D341Med (cell line): Measurements from ENCODE around the gene ENKD1.

Experiments
- DNase-seq: peaks from one replicate; pipeline ENCODE4 v3.0.0; 2012; ENCODE audit warnings: low spot score

The ENKD1 gene

DNA sequence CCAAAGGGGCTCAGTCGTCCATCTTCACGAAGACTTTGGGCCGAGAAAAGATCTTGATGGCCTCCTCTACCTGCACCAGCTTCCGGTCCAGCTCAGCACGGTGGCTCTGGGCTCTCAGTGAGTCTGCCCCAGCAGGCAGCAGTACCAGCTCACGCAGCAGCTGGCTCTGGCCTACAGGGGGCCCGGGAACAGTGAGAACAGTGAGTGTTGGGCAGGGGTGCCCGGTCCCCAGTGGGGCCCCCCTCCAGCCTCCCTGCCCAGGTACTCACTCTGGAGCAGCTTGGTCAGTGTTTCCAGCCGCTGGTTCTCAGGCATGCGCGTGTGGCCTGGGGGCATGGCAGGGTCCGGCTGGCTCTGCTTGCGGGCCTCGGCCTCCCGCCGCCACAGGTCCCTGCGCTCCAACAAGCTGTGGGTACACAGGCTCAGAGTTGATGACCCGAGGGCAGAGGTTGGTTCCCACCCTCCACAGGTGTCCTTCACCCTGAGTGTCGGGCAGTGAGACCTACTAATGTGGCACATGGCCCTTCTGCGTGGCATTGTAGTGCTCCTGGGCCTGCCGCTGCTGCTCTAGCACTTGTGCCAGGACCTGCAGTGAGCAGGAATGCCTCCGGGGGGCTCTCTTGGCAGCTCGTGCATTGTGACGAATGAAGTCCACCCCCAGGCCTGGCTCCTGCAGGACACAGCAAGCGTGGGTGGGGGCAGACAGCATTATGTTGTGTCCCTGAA, 3.2 kb downstream of the ENKD1 start:
- DNase-seq: no peak

DNA sequence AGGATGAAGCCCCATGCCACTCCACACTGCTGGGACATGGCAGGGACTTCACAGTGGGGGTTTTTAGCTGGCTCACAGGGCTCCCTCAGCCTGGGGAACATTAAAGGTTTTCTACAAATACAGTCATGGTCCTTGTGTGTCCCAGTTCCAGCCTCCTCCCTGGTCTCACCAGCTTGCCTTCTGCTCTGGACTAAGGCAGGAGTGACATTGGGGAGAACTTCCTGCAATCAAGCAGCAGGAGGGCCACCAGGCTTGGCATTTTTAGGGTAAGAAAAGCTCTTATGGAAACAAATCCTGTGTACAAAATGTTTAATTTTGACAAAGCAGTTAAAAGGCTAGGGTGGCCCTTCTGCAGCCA, 3.9 kb downstream of the ENKD1 start:
- DNase-seq: no peak

DNA sequence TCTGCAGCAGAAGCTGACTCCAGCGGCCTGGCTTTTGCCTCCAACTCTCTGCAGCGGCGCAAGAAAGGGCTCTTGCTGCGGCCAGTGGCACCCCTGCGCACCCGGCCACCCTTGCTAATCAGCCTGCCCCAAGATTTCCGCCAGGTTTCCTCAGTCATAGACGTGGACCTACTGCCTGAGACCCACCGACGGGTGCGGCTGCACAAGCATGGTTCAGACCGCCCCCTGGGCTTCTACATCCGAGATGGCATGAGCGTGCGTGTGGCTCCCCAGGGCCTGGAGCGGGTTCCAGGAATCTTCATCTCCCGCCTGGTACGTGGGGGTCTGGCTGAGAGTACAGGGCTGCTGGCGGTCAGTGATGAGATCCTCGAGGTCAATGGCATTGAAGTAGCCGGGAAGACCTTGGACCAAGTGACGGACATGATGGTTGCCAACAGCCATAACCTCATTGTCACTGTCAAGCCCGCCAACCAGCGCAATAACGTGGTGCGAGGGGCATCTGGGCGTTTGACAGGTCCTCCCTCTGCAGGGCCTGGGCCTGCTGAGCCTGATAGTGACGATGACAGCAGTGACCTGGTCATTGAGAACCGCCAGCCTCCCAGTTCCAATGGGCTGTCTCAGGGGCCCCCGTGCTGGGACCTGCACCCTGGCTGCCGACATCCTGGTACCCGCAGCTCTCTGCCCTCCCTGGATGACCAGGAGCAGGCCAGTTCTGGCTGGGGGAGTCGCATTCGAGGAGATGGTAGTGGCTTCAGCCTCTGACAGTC, 4.5 kb downstream of the ENKD1 start:
- no peak for DNase-seq

DNA sequence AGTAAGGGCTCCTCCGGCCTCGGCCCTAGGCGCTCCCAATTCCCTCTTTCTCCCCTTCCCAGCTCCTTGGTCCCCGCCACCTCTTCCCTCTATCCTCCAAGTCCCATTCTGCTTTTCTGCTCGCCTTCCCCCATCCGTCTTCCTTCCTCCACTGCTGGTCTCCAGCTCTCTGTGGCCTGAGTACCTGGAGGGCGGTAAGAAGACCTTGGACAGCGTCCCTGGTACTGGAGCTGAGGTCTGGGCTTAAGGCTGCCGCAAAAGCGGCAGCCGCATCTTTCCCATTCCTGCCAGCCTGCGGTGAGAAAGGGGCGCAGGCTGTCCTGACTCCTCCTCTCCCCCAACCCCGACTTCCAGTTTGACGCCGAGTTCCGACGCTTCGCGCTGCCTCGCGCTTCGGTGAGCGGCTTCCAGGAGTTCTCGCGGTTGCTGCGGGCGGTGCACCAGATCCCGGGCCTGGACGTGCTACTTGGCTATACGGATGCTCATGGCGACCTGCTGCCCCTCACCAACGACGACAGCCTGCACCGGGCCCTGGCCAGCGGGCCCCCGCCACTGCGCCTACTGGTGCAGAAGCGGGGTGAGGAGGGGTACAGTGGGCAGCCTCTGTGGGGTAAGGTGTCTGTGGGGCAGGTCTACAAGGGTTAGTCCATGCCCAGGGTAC, 5.3 kb downstream of the ENKD1 start:
- no peak for DNase-seq

DNA sequence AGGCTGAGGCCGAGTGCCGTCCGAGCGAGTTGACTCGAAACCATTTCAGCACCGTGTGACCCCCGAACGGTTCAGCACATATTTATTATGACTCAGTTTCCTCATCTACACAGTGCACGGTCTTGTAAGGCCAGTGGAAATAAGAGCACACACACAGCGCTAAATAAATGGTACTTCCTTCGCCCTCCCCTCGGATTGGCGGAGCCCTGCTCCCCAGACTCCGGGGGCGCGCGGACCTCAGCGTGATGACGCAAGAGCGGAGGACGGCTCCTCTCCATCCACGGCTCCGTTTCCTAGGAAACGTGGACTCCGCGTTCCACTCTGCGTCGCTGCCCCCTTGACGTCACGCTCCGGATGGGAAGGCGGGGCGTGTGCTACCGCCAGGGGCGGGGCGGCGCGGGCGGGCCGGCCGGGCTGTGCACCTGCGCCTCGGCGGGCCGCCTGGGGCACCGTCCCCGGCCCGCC, 6.0 kb downstream of the ENKD1 start, which contains the start of gene PARD6A:
PARD6A (plus strand) TSS at position 397 of the 465 bp plus-strand sequence. CDS start 79 bp downstream, outside the sequence.
- peak; percentile 95 for DNase-seq

DNA sequence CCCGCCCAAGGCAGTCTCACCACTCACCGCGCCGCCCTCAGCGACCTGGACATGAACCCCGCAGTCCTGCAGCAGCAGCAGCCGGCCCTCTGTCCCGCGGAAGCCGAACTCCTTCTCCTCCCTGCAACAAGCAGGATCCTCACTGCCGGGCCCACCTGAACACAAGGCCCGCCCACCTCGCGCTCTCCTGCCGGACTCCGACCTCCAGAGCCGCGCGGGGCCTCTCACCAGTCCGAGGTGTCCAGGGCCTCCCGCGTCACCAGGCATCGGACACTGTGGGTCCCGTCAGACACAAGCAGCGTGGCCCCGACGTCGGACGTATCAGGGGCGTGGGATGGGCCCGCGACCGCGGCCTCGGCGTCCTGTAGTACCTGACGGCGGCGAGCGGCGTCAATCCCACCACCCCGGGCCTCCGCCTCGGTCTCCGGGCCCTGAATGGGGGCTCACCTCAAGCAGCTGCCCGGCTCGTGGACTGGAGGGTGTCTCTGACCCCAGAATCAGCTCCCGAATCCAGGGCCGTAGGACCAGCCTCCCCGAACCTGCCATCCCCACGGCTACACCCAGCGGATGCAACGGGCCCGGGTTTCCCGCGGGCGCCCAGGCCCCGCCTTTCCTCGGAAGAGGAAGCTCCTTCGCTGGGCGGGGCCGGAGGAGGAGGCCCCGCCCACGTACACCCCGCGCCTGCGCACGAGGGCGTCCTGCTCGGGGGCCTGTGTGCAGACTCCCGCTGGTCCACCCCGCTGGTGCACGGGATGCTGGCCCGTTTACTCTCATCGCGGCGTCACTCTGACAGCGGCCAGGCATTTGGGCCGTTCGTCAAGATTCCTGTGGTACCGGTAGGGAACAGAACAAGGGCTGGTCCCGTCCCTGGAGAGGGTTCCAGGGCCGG, 6.6 kb downstream of the ENKD1 start, which contains the start of gene ACD:
ACD (minus strand) TSS at position 586 of the 889 bp plus-strand sequence; CDS start at position 546, 40 bp downstream.
- DNase-seq: peak; percentile 95

DNA sequence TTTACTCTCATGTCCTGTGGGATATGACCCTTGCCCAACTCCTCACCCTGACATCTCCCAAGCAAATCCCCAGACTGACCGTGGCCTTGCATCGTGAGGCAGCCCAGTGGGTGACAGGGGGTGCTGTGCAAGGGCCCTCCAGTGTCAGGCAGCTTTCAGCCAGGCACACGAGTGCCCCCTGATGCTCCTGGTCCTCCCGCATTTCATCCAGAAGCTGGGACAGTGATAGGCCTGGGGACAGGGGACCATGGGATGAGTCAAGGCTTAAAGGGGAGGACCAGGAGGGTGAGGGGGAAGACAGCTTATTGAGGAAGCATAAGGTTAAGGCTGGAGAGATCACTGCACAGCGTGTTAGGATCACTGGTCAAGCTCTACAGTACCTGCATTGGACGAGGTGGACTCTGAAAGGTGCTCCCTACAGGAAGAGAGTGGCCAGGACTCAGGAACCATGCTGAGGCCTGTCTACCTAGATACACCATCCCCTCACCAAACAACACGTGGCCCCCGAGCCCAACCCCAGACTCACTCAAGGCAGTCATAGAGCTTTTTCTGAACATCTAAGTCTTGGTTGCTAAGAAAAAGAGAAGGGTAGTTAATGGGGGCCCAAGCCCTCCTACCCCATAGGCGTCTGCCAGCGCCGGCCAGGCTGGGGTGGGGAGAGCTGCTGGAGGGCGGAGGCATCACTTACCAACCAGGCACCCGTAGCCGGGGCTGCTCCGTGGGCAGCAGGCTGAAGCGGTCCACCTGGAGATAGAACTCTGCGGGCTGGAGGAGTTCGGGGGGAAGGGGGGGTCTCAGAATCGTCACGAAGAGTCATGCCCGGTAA, 7.5 kb downstream of the ENKD1 start:
- no peak for DNase-seq

DNA sequence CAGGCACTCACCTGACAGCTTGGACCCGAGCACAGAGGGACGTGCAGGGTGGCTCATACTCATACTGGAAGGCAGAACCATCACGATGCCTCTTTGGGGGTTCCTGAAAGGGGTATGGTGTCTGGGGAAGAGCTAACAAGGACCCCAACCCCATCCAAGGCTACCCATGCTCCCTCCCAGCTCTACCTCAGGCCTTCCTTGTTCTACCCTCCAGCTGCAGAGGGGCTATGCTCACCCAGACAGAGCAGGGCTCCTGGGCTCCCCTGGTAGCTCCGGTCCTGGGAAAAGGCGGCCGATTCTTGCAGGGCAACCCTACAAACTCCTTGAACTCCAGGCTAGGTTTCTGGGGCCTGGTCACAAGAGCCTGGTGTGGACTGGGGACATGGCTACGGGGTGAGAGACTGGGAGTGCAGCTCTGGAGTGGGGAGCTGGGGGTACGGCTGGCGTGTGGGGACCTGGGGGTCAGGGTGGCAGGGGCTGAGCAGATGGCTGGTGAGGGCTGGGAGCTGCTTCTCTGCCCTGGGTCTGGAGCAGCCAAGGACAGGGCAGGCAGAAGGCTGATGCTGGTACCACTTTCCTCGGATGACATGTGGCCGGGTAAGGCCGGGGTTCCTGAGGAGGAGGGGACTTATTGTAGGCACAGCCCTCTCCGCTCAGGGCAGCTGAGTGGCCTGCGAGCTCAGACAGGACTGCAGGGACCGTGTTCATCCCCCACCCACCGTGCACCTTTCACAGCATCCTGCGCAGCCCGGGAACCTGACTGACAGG, 8.6 kb downstream of the ENKD1 start:
- no peak for DNase-seq

DNA sequence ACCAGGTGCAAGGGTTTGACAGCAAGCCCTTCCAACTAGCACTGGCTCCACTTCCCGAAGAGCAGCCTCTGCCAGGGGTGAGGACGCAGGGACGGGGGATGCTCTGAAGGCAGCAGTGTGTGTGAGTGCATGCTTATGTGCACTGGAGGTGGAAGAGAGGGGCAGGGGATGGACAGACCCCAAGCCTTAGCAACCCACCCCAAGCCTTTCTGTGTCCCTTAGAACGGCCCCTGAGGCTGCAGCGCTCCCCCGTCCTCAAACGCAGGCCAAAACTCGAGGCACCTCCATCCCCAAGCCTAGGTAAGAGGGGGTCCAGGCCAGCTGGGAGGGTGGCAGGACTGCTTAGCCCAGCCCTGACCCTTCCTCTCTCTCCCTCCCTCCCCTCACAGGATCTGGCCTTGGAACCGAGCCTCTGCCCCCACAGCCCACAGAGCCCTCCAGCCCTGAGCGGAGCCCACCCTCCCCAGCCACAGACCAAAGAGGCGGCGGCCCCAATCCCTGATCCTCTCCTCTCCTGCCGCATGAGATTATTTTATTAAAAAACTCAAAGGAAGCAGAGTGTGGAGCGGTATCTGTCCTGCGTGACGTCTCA, 9.4 kb downstream of the ENKD1 start:
- no peak for DNase-seq

DNA sequence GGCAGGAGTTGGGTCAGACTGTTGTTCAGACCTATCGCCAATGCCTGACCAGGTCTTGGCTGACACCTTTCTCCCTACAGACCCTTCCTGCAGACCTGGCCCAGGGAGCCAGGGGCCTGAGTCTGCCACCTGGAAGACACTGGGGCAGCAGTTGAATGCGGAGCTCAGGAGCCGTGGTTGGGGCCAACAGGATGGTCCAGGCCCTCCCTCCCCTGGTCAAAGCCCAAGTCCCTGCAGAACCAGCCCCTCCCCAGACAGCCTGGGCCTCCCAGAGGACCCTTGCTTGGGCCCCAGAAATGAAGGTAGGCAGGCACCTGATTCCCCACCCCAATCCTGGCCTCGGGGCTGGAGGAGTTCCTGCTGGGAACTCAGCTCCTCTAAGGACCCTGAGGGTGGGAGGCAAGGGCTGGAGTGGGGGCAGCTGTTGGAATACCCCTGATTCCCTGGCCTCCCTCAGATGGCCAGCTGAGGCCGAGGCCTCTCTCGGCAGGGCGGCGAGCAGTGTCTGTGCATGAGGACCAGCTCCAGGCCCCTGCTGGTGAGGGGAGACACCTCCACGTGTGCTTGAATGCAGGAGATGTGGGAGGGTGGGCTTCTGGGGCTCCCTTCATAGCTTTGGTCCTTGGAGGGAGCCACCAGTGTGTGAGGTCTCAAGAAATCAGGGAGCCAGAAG, 10.1 kb downstream of the ENKD1 start:
- no peak for DNase-seq

DNA sequence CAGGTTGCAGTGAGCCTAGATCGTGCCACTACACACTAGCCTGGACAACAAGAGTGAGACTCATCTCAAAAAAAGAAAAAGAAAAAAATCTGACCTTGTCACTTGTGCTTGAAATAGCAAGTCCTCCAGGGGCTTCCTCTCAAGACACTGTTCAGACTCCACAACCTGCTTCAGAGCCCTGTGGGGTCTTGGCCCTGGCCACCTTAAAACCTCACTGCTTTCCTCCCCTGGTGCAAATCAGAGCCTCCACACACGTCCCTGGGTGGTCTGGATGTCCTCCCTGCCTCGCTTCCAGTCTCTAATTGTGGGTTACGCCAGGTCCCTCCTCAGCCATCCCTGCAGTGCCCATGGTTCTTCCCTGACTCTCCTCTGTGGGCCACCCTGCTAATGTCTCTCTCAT, 11.2 kb downstream of the ENKD1 start:
- no peak for DNase-seq

DNA sequence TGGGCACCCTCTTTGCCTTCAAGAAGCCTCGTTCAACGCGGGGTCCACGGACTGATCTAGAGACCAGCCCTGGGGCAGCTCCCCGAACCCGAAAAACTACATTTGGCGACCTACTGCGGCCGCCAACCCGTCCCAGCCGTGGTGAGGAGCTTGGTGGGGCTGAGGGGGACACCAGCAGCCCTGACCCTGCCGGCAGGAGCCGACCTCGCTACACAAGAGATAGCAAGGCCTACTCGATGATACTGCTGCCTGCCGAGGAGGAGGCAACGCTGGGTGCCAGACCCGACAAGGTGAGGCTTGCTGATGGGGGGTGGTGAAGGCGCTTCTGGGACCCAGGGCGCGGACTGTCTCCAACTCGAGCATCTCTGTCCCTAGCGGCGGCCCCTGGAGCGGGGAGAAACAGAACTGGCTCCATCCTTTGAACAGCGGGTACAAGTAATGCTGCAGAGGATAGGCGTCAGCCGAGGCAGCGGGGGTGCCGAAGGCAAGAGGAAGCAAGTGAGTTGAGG, 12.1 kb downstream of the ENKD1 start:
- no peak for DNase-seq

DNA sequence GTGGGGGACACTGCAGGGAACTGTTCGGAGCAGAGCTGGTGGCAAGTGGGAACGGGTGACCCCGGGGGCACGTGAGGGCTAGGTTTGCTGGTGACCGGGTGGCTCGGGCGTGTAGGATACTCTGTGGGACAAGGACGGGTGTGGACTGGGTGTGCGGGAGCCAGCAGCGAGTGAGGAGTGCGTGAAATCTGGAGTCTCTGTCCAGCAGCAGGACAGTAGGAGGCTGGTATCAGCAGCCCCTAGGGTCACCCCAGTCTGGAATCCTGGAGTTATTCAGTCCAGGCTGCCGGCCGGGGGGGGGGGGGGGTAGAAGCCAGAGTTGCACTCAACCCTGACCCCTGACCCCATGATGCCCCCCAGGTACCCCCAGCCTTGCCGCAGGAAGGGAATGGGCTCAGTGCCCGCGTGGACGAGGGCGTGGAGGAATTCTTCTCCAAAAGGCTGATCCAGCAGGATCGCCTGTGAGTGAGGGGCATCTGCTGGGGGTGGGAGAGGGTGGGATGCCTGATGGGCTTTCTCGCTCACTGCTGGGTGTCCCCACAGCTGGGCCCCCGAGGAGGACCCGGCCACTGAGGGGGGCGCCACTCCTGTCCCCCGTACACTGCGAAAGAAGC, 12.7 kb downstream of the ENKD1 start:
- no peak for DNase-seq

DNA sequence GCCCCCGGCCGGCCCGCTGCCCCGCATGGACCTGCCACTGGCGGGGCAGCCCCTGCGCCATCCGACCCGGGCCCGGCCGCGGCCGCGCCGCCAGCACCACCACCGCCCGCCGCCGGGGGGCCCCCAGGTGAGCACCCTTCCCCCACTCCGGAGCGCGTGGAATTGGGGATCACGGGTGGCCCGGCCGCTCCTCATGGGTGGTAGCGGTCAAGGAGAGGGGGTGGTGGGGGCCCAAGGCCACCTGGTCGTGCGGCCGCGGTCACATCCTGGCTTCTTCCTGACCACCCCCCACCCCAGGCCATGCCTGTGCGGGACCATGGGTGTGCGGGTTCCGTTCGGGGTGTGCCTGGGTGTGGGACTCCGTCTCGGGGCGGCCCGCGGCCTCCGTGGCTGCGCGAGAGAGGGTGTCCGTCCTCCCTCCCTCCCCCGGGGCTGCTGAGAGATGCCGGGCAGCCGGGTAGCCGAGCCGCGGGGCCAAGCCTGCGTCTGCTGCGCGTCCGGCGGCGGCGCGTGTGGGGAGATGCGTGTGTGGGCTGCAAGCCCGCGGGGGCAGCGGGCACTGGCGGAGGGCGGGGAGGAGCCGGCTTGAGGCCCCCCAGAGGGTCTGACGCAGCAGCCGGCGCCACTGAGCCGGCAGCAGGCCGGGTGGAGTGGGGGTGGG, 13.3 kb downstream of the ENKD1 start:
- peak; percentile 84 for DNase-seq

DNA sequence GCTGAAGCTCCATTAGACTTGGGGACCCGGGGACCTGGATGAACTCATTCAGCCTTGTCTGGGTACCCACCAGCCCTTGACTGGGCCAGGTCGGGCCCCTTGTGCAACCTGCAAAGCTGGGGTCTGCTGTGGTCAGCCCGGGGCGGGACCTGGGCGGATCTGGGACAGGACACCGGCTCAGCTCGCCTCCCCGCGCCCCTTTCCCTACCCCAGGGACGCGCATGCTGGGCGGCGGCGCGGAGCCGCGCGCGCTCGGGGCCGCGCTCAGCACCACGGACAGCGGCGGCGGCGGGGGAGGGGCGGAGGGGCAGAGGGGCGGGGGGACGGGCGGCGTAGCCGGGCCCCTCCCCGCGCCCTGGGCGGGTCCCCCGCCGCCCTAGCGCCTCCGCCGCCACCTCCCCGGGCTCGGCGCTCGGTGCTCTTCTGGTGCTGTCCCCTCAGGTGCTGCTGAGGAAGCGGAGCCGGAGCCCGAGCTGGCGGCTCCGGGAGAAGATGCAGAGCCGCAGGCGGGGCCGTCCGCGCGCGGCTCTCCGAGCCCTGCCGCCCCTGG, 13.9 kb downstream of the ENKD1 start:
- DNase-seq: peak; percentile 93

DNA sequence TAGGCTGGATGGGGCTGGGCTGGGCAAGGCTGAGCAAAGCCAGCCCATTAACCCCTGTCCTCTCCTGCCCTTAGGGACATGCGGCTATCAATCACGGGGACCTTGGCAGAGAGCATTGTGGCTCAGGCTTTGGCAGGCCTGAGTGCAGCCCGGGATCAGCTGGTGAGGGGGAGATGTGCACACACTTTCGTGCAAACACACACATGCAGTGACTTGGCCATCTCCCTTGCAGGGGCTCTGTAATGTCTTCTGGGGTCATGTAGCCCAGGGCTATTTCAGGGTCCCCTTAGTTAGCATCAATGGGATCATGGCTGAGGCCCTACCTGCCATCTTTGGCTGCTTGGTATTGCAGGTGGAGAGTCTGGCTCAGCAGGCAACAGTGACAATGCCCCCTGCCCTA, 14.7 kb downstream of the ENKD1 start:
- no peak for DNase-seq

DNA sequence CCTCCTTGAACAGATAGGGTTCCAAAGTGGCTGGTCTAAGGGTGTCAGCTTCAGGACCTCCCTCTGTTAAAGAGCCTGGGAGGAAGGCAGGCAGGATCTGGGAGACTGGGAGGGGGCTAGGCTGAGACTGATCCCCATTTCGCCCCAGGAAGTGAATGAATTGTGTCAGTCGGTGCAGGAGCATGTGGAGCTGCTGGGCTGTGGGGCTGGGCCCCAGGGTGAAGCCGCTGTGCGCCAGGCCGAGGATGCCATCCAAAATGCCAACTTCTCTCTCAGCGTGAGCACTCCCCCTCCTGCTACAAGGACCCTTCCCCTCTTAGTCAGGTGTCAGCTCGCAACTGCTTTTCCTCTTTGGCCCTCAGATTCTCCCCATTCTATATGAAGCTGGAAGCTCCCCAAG, 15.5 kb downstream of the ENKD1 start:
- no peak for DNase-seq

DNA sequence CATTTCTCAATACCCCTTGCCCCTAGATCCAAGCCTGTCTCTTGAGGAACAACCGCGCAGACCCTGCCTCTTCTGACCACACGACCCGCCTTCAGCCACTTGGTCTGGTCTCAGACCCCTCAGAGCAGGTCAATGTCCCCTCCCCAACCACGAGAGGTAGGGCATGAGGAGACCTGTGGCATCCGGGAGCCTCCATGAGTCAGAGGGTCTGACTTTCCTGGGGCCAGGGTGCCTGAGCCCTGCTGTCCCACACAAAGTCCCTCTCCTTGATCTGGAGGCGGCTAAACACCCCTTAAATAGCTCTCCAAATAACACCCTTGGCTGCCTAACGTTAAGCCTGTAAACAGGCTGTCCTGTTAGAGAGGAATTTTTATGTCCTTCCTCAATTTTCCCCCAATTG, 16.5 kb downstream of the ENKD1 start:
- no peak for DNase-seq
